Ishikawa (cell line): ENCODE data around the gene VGLL1.

ENCODE experiments used
- EP300 ChIP-seq: IDR thresholded peaks from 2 replicates; pipeline ENCODE4 v1.6.1; 2012; ENCODE audit warnings: borderline replicate concordance
- YY1 ChIP-seq: IDR thresholded peaks from 2 replicates; pipeline ENCODE4 v1.6.1; 2012; ENCODE audit warnings: low read depth
- TF ChIP-seq, protein P1 (sequence below): IDR thresholded peaks from 2 replicates; pipeline ENCODE4 v1.6.1; 2012; ENCODE audit warnings: low read depth, mild to moderate bottlenecking

DNA sequence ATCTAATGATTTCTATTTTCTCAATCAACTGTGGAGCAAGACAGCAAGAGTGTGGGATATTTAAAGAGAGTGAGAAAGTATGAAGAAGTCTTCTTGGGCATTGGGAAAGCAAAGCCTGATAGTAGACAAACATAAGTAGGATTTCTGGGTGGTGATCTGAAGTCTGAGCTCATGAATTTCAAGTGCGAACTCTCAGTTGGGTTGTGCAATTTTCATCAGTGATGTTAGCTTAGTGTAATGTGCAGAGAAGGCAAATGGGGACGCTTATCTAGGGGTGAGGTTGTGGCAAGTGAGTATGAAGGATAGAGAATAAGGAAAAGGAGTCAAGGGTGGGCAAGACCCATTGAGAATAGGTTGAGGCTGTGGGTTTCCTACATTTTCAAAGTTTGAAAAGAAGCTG lies 23.7 kb downstream of the VGLL1 start:
- TF ChIP-seq, protein P1, sequence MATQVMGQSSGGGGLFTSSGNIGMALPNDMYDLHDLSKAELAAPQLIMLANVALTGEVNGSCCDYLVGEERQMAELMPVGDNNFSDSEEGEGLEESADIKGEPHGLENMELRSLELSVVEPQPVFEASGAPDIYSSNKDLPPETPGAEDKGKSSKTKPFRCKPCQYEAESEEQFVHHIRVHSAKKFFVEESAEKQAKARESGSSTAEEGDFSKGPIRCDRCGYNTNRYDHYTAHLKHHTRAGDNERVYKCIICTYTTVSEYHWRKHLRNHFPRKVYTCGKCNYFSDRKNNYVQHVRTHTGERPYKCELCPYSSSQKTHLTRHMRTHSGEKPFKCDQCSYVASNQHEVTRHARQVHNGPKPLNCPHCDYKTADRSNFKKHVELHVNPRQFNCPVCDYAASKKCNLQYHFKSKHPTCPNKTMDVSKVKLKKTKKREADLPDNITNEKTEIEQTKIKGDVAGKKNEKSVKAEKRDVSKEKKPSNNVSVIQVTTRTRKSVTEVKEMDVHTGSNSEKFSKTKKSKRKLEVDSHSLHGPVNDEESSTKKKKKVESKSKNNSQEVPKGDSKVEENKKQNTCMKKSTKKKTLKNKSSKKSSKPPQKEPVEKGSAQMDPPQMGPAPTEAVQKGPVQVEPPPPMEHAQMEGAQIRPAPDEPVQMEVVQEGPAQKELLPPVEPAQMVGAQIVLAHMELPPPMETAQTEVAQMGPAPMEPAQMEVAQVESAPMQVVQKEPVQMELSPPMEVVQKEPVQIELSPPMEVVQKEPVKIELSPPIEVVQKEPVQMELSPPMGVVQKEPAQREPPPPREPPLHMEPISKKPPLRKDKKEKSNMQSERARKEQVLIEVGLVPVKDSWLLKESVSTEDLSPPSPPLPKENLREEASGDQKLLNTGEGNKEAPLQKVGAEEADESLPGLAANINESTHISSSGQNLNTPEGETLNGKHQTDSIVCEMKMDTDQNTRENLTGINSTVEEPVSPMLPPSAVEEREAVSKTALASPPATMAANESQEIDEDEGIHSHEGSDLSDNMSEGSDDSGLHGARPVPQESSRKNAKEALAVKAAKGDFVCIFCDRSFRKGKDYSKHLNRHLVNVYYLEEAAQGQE: no peak
- TF ChIP-seq EP300 (no peak), YY1 (no peak)
